ENCODE results near the gene JARID2. TPM values are rescaled to one million over a fixed set of nuclear protein-coding genes. Genes with fewer than 3 reads are reported as not detected.

JARID2 gene
- total RNA-seq, 1 donor from 2014 or later = 57.7 TPM

DNA sequence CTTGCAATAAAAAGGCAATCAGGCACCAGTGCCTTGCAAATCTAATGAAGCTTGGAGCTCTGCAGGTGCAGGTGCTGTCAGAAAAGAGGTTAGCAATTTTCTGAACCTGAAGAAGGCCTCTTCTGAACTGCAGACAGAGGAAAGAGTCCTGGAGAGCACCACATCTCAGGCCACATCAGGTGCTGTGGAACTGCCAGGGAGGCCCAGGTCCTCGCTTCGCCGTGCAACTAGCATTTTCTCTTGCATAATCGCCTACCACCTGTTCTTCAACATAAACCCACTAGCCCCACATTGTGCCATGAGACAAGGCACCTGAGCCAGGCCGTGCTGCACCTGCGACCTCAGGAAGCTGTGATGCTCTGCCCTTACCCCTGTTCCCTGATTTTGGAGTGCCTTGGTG, 229.4 kb downstream of the JARID2 start:
- no peak overlapping the region for H3K27ac Mint-ChIP-seq
- H3K9me3 Mint-ChIP-seq = no peaks in the 10 kb centered on the region
- peaks cover 65% of the 10 kb centered on the region for H3K36me3 Mint-ChIP-seq (ENCODE audit: low read depth)
- H3K4me3 Mint-ChIP-seq (ENCODE audit: low read depth) = no peak overlapping the region
- H3K27me3 Mint-ChIP-seq (ENCODE audit: low read depth) = no peaks in the 10 kb centered on the region
- intact Hi-C loops (cut with micrococcal nuclease) = no loop called here
- DNase-seq (ENCODE audit: low spot score) = no peak
- H3K4me1 Mint-ChIP-seq (ENCODE audit: low read depth) = peaks cover 30% of the 10 kb centered on the region

- no peaks in the 10 kb centered on the region for H3K27me3 Mint-ChIP-seq (ENCODE audit: low read depth)
- H3K9me3 Mint-ChIP-seq = no peaks in the 10 kb centered on the region
- peaks cover 34% of the 10 kb centered on the region for H3K4me1 Mint-ChIP-seq (ENCODE audit: low read depth)
- intact Hi-C loops (cut with micrococcal nuclease) = no loop called here
- no peak overlapping the region for H3K4me3 Mint-ChIP-seq (ENCODE audit: low read depth)
- H3K27ac Mint-ChIP-seq = peak overlapping the region; percentile 17
- peaks cover 69% of the 10 kb centered on the region for H3K36me3 Mint-ChIP-seq (ENCODE audit: low read depth)
- DNase-seq (ENCODE audit: low spot score) = no peak
Measured at GRCh38 chr6:15475872-15476271, 230.0 kb downstream of the JARID2 start.

GRCh38 chr6:15476631-15477380, 230.9 kb downstream of the JARID2 start:
- no peaks in the 10 kb centered on the region for H3K27me3 Mint-ChIP-seq (ENCODE audit: low read depth)
- DNase-seq (ENCODE audit: low spot score) = no peak
- no peak overlapping the region for H3K27ac Mint-ChIP-seq
- H3K4me1 Mint-ChIP-seq (ENCODE audit: low read depth) = peaks cover 44% of the 10 kb centered on the region
- H3K9me3 Mint-ChIP-seq = no peaks in the 10 kb centered on the region
- intact Hi-C loops (cut with micrococcal nuclease) = no loop called here
- H3K4me3 Mint-ChIP-seq (ENCODE audit: low read depth) = no peak overlapping the region
- peaks cover 77% of the 10 kb centered on the region for H3K36me3 Mint-ChIP-seq (ENCODE audit: low read depth)

- intact Hi-C loops (cut with micrococcal nuclease) = no loop called here
- no peak overlapping the region for H3K27ac Mint-ChIP-seq
- peaks cover 75% of the 10 kb centered on the region for H3K36me3 Mint-ChIP-seq (ENCODE audit: low read depth)
Measured at GRCh38 chr6:15477746-15478145, 231.9 kb downstream of the JARID2 start.

DNA sequence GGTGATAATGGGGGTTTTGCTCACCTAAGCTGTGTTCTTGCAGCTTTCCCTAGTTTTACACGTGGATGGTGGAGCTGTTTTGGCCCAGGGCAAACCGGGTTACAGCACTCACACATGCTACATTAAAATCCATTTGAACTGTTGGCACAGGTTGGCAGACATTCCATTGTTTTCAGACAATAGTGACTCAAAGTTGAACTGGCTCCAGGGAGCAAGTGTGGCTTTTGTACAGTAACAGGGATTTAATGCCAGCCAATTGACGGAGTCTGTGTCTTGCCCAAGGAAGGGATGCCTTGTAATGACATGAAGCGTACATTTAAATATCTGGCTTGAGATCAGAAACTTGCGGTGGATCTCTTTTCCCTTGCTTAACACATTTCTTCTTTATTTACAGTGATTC, 233.9 kb downstream of the JARID2 start:
- Mint-ChIP-seq H3K36me3 (ENCODE audit: low read depth) (peaks cover 60% of the 10 kb centered on the region), H3K27ac (peak overlapping the region; percentile 19), H3K27me3 (ENCODE audit: low read depth) (no peaks in the 10 kb centered on the region), H3K4me1 (ENCODE audit: low read depth) (peaks cover 46% of the 10 kb centered on the region), H3K4me3 (ENCODE audit: low read depth) (no peak overlapping the region), H3K9me3 (no peaks in the 10 kb centered on the region)
- intact Hi-C loops (cut with micrococcal nuclease) = no loop called here
- DNase-seq (ENCODE audit: low spot score) = no peak

More at GRCh38 chr6:15477746-15478145, 231.9 kb downstream of the JARID2 start:
- no peak for DNase-seq (ENCODE audit: low spot score)
- no peaks in the 10 kb centered on the region for H3K9me3 Mint-ChIP-seq
- peaks cover 42% of the 10 kb centered on the region for H3K4me1 Mint-ChIP-seq (ENCODE audit: low read depth)
- H3K27me3 Mint-ChIP-seq (ENCODE audit: low read depth) = no peaks in the 10 kb centered on the region
- H3K4me3 Mint-ChIP-seq (ENCODE audit: low read depth) = no peak overlapping the region

DNA sequence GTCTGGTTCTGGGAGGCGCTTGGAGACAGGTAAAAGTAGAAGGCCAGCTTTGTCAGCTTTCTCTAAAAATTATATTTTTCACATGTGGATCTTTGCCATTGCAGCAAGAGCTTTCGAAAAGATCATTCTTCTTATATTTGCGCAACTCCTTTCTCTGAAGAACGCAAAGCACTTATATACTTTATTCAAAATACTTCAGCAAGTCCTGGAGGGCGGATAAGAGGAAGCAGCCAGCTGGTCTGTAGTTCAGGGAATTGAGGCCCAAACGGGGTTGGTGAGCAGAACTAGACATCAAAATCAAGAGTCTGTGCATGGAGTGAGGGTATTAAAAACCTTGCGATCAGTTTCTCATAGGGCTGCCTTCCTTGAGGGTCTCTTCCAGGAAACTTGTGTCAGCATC, 234.7 kb downstream of the JARID2 start:
- intact Hi-C loops (cut with micrococcal nuclease) = no loop called here
- Mint-ChIP-seq H3K27me3 (ENCODE audit: low read depth) (no peaks in the 10 kb centered on the region), H3K36me3 (ENCODE audit: low read depth) (peaks cover 55% of the 10 kb centered on the region), H3K27ac (peak overlapping the region; percentile 19), H3K4me1 (ENCODE audit: low read depth) (peaks cover 45% of the 10 kb centered on the region), H3K9me3 (no peaks in the 10 kb centered on the region), H3K4me3 (ENCODE audit: low read depth) (no peak overlapping the region)
- no peak for DNase-seq (ENCODE audit: low spot score)

GRCh38 chr6:15481390-15482291, 235.8 kb downstream of the JARID2 start:
- no peak for DNase-seq (ENCODE audit: low spot score)
- H3K9me3 Mint-ChIP-seq = no peaks in the 10 kb centered on the region
- peak overlapping the region; percentile 44 for H3K27ac Mint-ChIP-seq
- H3K4me1 Mint-ChIP-seq (ENCODE audit: low read depth) = peaks cover 42% of the 10 kb centered on the region
- intact Hi-C loops (cut with micrococcal nuclease) = no loop called here
- no peak overlapping the region for H3K4me3 Mint-ChIP-seq (ENCODE audit: low read depth)
- no peaks in the 10 kb centered on the region for H3K27me3 Mint-ChIP-seq (ENCODE audit: low read depth)
- peaks cover 53% of the 10 kb centered on the region for H3K36me3 Mint-ChIP-seq (ENCODE audit: low read depth)

GRCh38 chr6:15483060-15483459, 237.2 kb downstream of the JARID2 start:
- intact Hi-C loops (cut with micrococcal nuclease) = no loop called here
- no peaks in the 10 kb centered on the region for H3K9me3 Mint-ChIP-seq
- no peak for DNase-seq (ENCODE audit: low spot score)
- H3K4me1 Mint-ChIP-seq (ENCODE audit: low read depth) = peaks cover 38% of the 10 kb centered on the region
- H3K27ac Mint-ChIP-seq = no peak overlapping the region
- H3K27me3 Mint-ChIP-seq (ENCODE audit: low read depth) = no peaks in the 10 kb centered on the region
- H3K36me3 Mint-ChIP-seq (ENCODE audit: low read depth) = peaks cover 51% of the 10 kb centered on the region
- no peak overlapping the region for H3K4me3 Mint-ChIP-seq (ENCODE audit: low read depth)

- no peak overlapping the region for H3K4me3 Mint-ChIP-seq (ENCODE audit: low read depth)
- peaks cover 55% of the 10 kb centered on the region for H3K36me3 Mint-ChIP-seq (ENCODE audit: low read depth)
- intact Hi-C loops (cut with micrococcal nuclease) = no loop called here
- no peak overlapping the region for H3K27ac Mint-ChIP-seq
- no peaks in the 10 kb centered on the region for H3K27me3 Mint-ChIP-seq (ENCODE audit: low read depth)
- peaks cover 36% of the 10 kb centered on the region for H3K4me1 Mint-ChIP-seq (ENCODE audit: low read depth)
- DNase-seq (ENCODE audit: low spot score) = no peak
- no peaks in the 10 kb centered on the region for H3K9me3 Mint-ChIP-seq
Measured at GRCh38 chr6:15484140-15484539, 238.3 kb downstream of the JARID2 start.

- H3K4me1 Mint-ChIP-seq (ENCODE audit: low read depth) = peaks cover 42% of the 10 kb centered on the region
- no peaks in the 10 kb centered on the region for H3K27me3 Mint-ChIP-seq (ENCODE audit: low read depth)
- H3K4me3 Mint-ChIP-seq (ENCODE audit: low read depth) = no peak overlapping the region
- no peak for DNase-seq (ENCODE audit: low spot score)
- intact Hi-C loops (cut with micrococcal nuclease) = no loop called here
- no peaks in the 10 kb centered on the region for H3K9me3 Mint-ChIP-seq
- peaks cover 56% of the 10 kb centered on the region for H3K36me3 Mint-ChIP-seq (ENCODE audit: low read depth)
- no peak overlapping the region for H3K27ac Mint-ChIP-seq
Measured at GRCh38 chr6:15484821-15485220, 239.0 kb downstream of the JARID2 start.

- Mint-ChIP-seq H3K27me3 (ENCODE audit: low read depth) (no peaks in the 10 kb centered on the region), H3K4me3 (ENCODE audit: low read depth) (no peak overlapping the region), H3K9me3 (no peaks in the 10 kb centered on the region), H3K36me3 (ENCODE audit: low read depth) (peaks cover 54% of the 10 kb centered on the region), H3K27ac (peak overlapping the region; percentile 46), H3K4me1 (ENCODE audit: low read depth) (peaks cover 44% of the 10 kb centered on the region)
- intact Hi-C loops (cut with micrococcal nuclease) = no loop called here
- no peak for DNase-seq (ENCODE audit: low spot score)
Measured at GRCh38 chr6:15485936-15486335, 240.1 kb downstream of the JARID2 start.

DNA sequence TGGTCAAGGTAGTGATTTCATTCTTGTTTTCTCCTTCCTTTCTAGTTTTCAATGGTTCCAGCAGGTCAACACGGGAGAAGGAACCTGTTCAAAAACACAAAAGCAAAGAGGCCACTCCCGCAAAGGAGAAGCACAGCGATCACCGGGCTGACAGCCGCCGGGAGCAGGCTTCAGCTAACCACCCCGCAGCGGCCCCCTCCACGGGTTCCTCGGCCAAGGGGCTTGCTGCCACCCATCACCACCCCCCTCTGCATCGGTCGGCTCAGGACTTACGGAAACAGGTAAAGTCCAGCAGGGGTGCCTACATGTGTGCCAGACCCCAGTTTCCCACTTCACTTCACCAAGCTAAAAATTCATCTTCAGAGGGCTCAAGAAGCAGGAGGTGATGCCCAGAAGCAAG, 241.4 kb downstream of the JARID2 start:
- peaks cover 44% of the 10 kb centered on the region for H3K4me1 Mint-ChIP-seq (ENCODE audit: low read depth)
- peaks cover 57% of the 10 kb centered on the region for H3K36me3 Mint-ChIP-seq (ENCODE audit: low read depth)
- no peaks in the 10 kb centered on the region for H3K27me3 Mint-ChIP-seq (ENCODE audit: low read depth)
- no peak overlapping the region for H3K27ac Mint-ChIP-seq
- no peak overlapping the region for H3K4me3 Mint-ChIP-seq (ENCODE audit: low read depth)
- intact Hi-C loops (cut with micrococcal nuclease) = no loop called here
- H3K9me3 Mint-ChIP-seq = no peaks in the 10 kb centered on the region
- DNase-seq (ENCODE audit: low spot score) = no peak

All from activated T-helper 2 cell treated with anti-CD3 and anti-CD28 coated beads, Interferon-gamma antibody, Interleukin-2, Interleukin-4, amounts not matched to agents 10 μg/mL and 5 μg/mL and 100 μg/mL, durations not matched to agents 14 hours and 24 hours and 36 hours (primary cell).